PC-9 (cell line): Measurements from ENCODE around the gene BCL3.

Experiments used
- CTCF ChIP-seq: fragments of 200-600 bp; sonication (generic); conservative IDR thresholded peaks from 2 replicates; pipeline ENCODE4 v1.6.1; 2017; ENCODE audit warnings: mixed run types, antibody characterized with exemption, mild to moderate bottlenecking, moderate library complexity
- EZH2 ChIP-seq: fragments of 200-600 bp; sonication (generic); IDR thresholded peaks from 2 replicates; pipeline ENCODE4 v1.8.0; 2017; ENCODE audit warnings: antibody characterized with exemption, low read depth

- TF ChIP-seq EZH2 (no peak), CTCF (peak; percentile 70)
Measured at GRCh38 chr19:44807652-44808462, 59.3 kb downstream of the BCL3 start.
